ENCODE measurements around the gene VSIG10L2.

Gene VSIG10L2

GRCh38 chr11:125960771-125961170 lies 14.9 kb downstream of the VSIG10L2 start:
- H3K4me3 ChIP-seq (replicated peaks; ENCODE audit: low read depth, low read length) = no peak overlapping the region
- TF ChIP-seq CTCF (IDR thresholded peaks at IDR 0.05; ENCODE audit: low read depth, low read length, missing control alignments) = no peak
- DNase-seq (ENCODE audit: extremely low read depth, low read depth) = no peak

- no peak for TF ChIP-seq CTCF (IDR thresholded peaks at IDR 0.05; ENCODE audit: low read depth, low read length, missing control alignments)
- H3K4me3 ChIP-seq (replicated peaks; ENCODE audit: low read depth, low read length) = no peak overlapping the region
- DNase-seq (ENCODE audit: extremely low read depth, low read depth) = no peak
Observed at GRCh38 chr11:125967515-125967914, 21.7 kb downstream of the VSIG10L2 start.

GRCh38 chr11:125968354-125968753 lies 22.5 kb downstream of the VSIG10L2 start:
- DNase-seq (ENCODE audit: extremely low read depth, low read depth) = no peak
- H3K4me3 ChIP-seq (replicated peaks; ENCODE audit: low read depth, low read length) = no peak overlapping the region
- no peak for TF ChIP-seq CTCF (IDR thresholded peaks at IDR 0.05; ENCODE audit: low read depth, low read length, missing control alignments)

- no peak overlapping the region for H3K4me3 ChIP-seq (replicated peaks; ENCODE audit: low read depth, low read length)
- no peak for TF ChIP-seq CTCF (IDR thresholded peaks at IDR 0.05; ENCODE audit: low read depth, low read length, missing control alignments)
- no peak for DNase-seq (ENCODE audit: extremely low read depth, low read depth)
Observed at GRCh38 chr11:125971618-125972017, 25.8 kb downstream of the VSIG10L2 start.

- DNase-seq (ENCODE audit: extremely low read depth, low read depth) = no peak
- no peak for TF ChIP-seq CTCF (IDR thresholded peaks at IDR 0.05; ENCODE audit: low read depth, low read length, missing control alignments)
- H3K4me3 ChIP-seq (replicated peaks; ENCODE audit: low read depth, low read length) = no peak overlapping the region
Observed at GRCh38 chr11:125974284-125974683, 28.4 kb downstream of the VSIG10L2 start.

- DNase-seq (ENCODE audit: extremely low read depth, low read depth) = no peak
- no peak overlapping the region for H3K4me3 ChIP-seq (replicated peaks; ENCODE audit: low read depth, low read length)
- TF ChIP-seq CTCF (IDR thresholded peaks at IDR 0.05; ENCODE audit: low read depth, low read length, missing control alignments) = no peak
Observed at GRCh38 chr11:125975634-125976033, 29.8 kb downstream of the VSIG10L2 start.

GRCh38 chr11:125976156-125976555 lies 30.3 kb downstream of the VSIG10L2 start:
- no peak for DNase-seq (ENCODE audit: extremely low read depth, low read depth)
- no peak overlapping the region for H3K4me3 ChIP-seq (replicated peaks; ENCODE audit: low read depth, low read length)
- no peak for TF ChIP-seq CTCF (IDR thresholded peaks at IDR 0.05; ENCODE audit: low read depth, low read length, missing control alignments)
